Renal cortex interstitium (tissue), 11 donors: Measurements from ENCODE around the gene UNC5A. TPM values are rescaled to one million over a fixed set of nuclear protein-coding genes. Genes with fewer than 3 reads are reported as not detected.

Experiments used
- DNase-seq, 11 donors: peaks; one replicate each; pipeline ENCODE4 v3.0.0-alpha.2; 2013; ENCODE audit warnings: low read depth in 9 of 11, low spot score in 4 of 11; ENCODE audit errors: extremely low read depth in 1 of 11
- polyA plus RNA-seq, 3 donors: library from polyadenylated mRNA; unstranded; fragments of 120-200 nt; gene quantifications; one replicate each; pipeline ENCODE4 v1.2.1, GENCODE V29; 2013; ENCODE audit not compliant: insufficient read length in 3 of 3

UNC5A gene
- polyA plus RNA-seq, 3 donors, result 0.09 to 0.42 (median 0.19) TPM

- no peak for DNase-seq
Measured at GRCh38 chr5:176899946-176900779, 89.8 kb downstream of the UNC5A start.

DNA sequence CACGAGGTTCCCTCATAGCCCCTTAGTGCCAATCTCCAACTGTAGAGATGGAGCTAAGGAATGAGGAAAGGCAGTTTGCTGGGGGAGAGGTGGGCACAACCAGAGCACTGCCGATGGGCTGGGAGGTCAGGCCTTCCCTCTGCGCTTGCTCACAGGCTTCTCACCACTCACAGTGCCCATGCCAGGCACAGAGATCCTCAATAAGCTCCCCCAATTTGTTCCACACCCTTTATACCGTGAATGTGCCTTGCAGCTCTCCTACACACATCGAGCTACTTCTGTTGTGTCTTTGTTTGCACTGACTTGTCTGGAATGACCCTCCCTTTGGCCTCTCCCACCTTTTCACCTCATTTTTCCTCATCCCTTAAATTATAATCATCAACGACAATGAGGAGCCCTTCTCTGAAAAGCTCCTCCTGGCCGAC, 90.4 kb downstream of the UNC5A start:
- DNase-seq, result no peak

GRCh38 chr5:176901260-176902101, 91.1 kb downstream of the UNC5A start:
- DNase-seq, result no peak

DNA sequence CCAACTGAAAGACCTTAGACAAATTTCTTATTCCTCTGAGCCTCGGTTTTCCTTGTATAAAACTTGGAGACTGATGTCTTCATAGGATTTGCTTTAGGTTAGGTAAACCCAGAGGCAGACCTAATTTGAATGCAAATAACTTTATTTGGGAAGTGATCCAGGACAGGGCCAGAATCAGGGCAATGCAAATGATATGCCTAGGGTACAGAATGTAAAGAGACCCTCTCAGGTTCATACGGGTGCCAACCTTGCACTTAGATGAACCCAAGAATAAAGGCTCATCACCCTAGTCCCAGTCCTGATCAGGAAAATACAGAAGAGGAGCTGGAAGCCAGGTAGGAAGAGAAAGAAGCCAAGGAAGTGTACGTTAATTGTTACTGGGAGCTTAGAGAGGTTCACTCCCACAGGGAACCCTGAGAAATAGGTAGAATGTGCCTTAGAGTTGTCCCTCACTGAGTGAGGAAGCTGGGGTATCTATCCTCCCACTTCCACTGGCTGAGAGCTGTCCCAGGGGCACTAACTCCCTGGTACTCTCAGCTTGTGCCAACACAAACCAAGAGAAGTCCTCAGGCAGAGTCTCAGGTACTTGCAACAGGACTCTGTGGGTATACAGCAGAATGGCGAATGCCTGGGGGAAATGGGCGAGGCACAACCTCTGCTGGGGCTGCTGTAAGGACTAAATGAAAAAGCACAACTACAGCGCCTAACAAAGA, 91.9 kb downstream of the UNC5A start:
- DNase-seq, result no peak

- no peak for DNase-seq
Measured at GRCh38 chr5:176902911-176903664, 92.7 kb downstream of the UNC5A start.

GRCh38 chr5:176904276-176904675, 93.9 kb downstream of the UNC5A start:
- DNase-seq, result no peak

DNA sequence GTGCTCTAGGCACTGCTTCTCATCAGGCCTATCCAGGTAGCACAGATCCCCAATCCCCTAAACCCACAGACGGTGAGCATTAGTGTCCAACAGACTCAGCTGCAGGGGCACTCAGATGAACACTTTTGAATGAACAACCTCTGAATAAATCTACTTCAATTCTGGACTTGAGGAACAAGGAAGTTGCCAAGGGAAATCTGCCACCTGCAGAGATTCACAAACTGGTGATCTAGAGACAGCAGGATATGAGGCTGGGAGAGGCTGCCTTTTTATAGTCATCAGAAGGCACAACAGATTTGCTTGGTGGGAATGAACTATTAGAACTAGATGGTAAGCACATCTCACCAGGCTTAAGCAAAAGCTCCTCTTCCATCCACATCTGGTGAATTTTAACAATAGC, 95.8 kb downstream of the UNC5A start:
- no peak for DNase-seq

GRCh38 chr5:176906796-176907195, 96.4 kb downstream of the UNC5A start:
- DNase-seq, result no peak

- DNase-seq, result no peak
Measured at GRCh38 chr5:176908675-176909368, 98.5 kb downstream of the UNC5A start.

GRCh38 chr5:176912115-176912514, 101.8 kb downstream of the UNC5A start:
- DNase-seq, result no peak

- DNase-seq, result no peak
Measured at GRCh38 chr5:176915906-176916305, 105.5 kb downstream of the UNC5A start.

DNA sequence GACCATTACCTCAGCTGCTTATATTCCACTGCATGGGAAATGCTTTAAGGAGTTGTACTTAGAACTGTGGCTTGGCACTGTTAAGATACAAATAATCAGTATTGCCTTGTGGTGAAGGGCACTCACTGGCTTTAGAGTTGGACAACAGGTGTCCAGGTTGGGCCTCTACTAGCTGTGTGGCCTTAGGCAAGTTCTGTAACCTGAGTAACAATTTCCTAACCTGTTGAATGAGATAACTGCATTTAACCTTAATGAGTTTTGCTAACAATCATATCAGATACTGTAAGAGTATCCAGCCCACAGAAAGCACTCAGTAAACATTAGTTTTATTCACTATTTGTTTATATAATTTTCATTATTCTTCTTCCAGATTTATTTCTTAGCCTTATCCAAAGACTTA, 106.0 kb downstream of the UNC5A start:
- no peak for DNase-seq

- no peak for DNase-seq
Measured at GRCh38 chr5:176918613-176919012, 108.3 kb downstream of the UNC5A start.

DNA sequence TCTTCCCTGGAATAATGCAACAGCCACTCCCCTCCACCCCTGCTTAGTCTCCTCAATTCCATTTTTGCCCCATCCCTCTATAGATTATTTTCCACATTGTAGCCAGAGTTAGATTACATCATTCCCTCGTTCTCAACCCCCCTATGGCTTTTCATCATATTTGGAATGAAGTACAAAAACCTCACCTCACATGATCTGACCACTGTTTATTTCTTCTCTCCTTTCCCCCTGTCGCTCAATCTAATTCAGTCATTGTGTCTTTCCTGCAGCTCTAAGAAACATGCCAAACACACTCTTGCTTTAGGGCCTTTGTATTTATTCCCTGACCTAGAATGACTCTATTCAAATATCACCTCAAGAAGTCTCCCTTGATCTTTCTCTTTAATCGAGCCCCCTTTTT, 111.4 kb downstream of the UNC5A start:
- no peak for DNase-seq

GRCh38 chr5:176922817-176923216, 112.5 kb downstream of the UNC5A start:
- DNase-seq, result no peak

DNA sequence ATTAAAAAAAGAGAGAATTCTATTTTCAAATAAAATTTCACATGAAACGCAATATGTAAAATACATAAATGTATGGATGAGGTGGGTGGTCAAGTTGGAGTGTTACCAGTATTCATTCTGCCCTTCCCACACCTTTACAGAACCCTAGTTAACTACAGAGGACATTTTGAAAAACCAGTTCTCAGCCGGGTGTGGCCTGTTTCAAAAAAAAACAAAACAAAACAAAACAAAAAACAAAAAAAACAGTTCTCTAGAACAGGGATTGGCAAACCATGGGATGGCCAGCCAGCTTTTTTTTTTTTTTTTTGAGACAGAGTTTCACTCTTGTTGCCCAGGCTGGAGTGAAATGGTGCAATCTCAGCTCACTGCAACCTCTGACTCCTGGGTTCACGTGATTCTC, 117.2 kb downstream of the UNC5A start:
- DNase-seq, result no peak

DNA sequence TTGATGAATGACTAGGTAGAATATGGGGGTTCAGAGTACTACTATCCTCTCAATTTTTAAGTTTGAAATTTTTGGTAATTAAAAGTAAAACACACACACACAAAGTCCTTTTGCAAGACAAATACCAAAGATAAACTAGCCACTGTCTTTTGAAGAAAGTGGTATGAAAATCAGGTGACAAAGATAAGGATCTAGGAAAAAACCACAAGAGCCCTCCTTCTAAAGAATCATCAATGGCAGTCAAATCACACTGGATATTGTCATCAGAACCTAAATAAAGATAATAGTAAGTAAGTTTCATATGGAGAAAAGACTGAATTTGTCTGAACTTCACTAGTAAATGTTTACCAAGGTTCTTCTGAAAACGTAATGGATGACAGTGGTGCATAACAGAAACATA, 119.3 kb downstream of the UNC5A start:
- DNase-seq, result no peak
